SK-N-SH (cell line): Measurements from ENCODE around the gene COL20A1. TPM values are rescaled to one million over a fixed set of nuclear protein-coding genes. Genes with fewer than 3 reads are reported as not detected.

ENCODE experiments used
- CTCF ChIA-PET: fragments of 300-600, 350-600 bp; formaldehyde crosslinking; extraction: SDS; loops from one replicate; lab custom pipeline; 2021; lab: Yijun Ruan, JAX
- POLR2A ChIA-PET: fragments of 350-600 bp; sonication (Branson Sonifier 250); formaldehyde crosslinking; extraction: SDS; loops from one replicate; lab custom pipeline; 2020; ENCODE audit warnings: antibody characterized with exemption, inconsistent platforms; lab: Yijun Ruan, JAX
- DNase-seq: peaks from one replicate; pipeline ENCODE4 v3.0.0; 2012
- H2AFZ ChIP-seq: fragments of 200-600 bp; sonication (generic); 2 replicates; pipeline ENCODE4 v1.8.1; 2016; ENCODE audit warnings: antibody characterized with exemption, mild to moderate bottlenecking, low read depth
- H3F3A ChIP-seq: fragments of 200-600 bp; sonication (generic); replicated peaks from 2 replicates; pipeline ENCODE3; 2016; ENCODE audit warnings: antibody characterized with exemption, mild to moderate bottlenecking; ENCODE audit not compliant: insufficient read depth
- H3K27ac ChIP-seq, 2 experiments: fragments of 200-500 bp in 1 of 2; fragments of 200-600 bp in 1 of 2; sonication (Bioruptor generic) in 1 of 2; sonication (generic), shearing (Covaris generic) in 1 of 2; 2 replicates each; pipeline versions ENCODE4 v1.5.1 to v1.6.1; 2014 to 2016; ENCODE audit warnings: low read depth in 2 of 2, inconsistent platforms in 1 of 2, low read length in 1 of 2, mild to moderate bottlenecking in 1 of 2, mixed read lengths in 1 of 2
- H3K27me3 ChIP-seq: fragments of 200-600 bp; sonication (generic), shearing (Covaris generic); 2 replicates; pipeline ENCODE4 v1.6.1; 2016; ENCODE audit warnings: mixed run types; ENCODE audit not compliant: insufficient read depth
- H3K36me3 ChIP-seq, 2 experiments: fragments of 200-500 bp in 1 of 2; fragments of 200-600 bp in 1 of 2; sonication (Bioruptor generic) in 1 of 2; sonication (generic) in 1 of 2; replicated peaks in 1 of 2; 2 replicates each; pipeline versions ENCODE3 to v1.5.1; 2014 to 2016; ENCODE audit warnings: low read length in 1 of 2, mild to moderate bottlenecking in 1 of 2; ENCODE audit not compliant: insufficient read depth in 2 of 2, control insufficient read depth in 1 of 2
- H3K4me1 ChIP-seq, 2 experiments: fragments of 200-500 bp in 1 of 2; fragments of 200-600 bp in 1 of 2; sonication (Bioruptor generic) in 1 of 2; sonication (generic), shearing (Covaris generic) in 1 of 2; 2 replicates each; pipeline versions ENCODE4 v1.5.1 to v1.6.1; 2014 to 2016; ENCODE audit warnings: low read depth in 1 of 2, low read length in 1 of 2, mixed run types in 1 of 2; ENCODE audit not compliant: insufficient read depth in 2 of 2, control insufficient read depth in 1 of 2
- H3K4me2 ChIP-seq: fragments of 200-600 bp; sonication (generic), shearing (Covaris generic); 2 replicates; pipeline ENCODE4 v1.6.1; 2017; ENCODE audit warnings: mixed run types
- H3K4me3 ChIP-seq, 2 experiments: fragments of 200-500 bp in 1 of 2; fragments of 200-600 bp in 1 of 2; sonication (Bioruptor generic) in 1 of 2; sonication (generic), shearing (Covaris generic) in 1 of 2; 2 replicates each; pipeline versions ENCODE4 v1.5.1 to v1.8.1; 2014 to 2016; ENCODE audit warnings: low read depth in 2 of 2, inconsistent platforms in 1 of 2, low read length in 1 of 2, mild to moderate bottlenecking in 1 of 2, mixed read lengths in 1 of 2, moderate library complexity in 1 of 2
- H3K79me2 ChIP-seq: fragments of 200-600 bp; sonication (generic); 2 replicates; pipeline ENCODE4 v1.8.1; 2017; ENCODE audit warnings: mild to moderate bottlenecking; ENCODE audit not compliant: insufficient read depth
- H3K9ac ChIP-seq: fragments of 200-600 bp; sonication (generic); 2 replicates; pipeline ENCODE4 v1.6.1; 2017; ENCODE audit warnings: mixed run types
- H3K9me2 ChIP-seq: fragments of 200-600 bp; sonication (generic); 2 replicates; pipeline ENCODE4 v1.6.1; 2017; ENCODE audit warnings: mixed run types
- H3K9me3 ChIP-seq: fragments of 200-600 bp; sonication (generic); 2 replicates; pipeline ENCODE4 v1.6.1; 2017; ENCODE audit warnings: mixed run types, mild to moderate bottlenecking, moderate library complexity
- H4K20me1 ChIP-seq: fragments of 200-600 bp; sonication (generic); 2 replicates; pipeline ENCODE4 v1.6.1; 2017; ENCODE audit warnings: mild to moderate bottlenecking, mixed run types; ENCODE audit not compliant: insufficient read depth
- CHD2 ChIP-seq: fragments of 150-350 bp; IDR thresholded peaks from 2 replicates; pipeline ENCODE4 v1.6.1; 2018; ENCODE audit warnings: low read length; ENCODE audit not compliant: partially characterized antibody
- EZH2phosphoT487 ChIP-seq: fragments of 200-600 bp; sonication (generic); IDR thresholded peaks from 2 replicates; pipeline ENCODE4 v1.6.1; 2017; ENCODE audit warnings: low read depth, mixed run types, mild to moderate bottlenecking, antibody characterized with exemption, moderate library complexity, borderline replicate concordance
- FOXJ3 ChIP-seq: sonication (generic); formaldehyde crosslinking; IDR thresholded peaks from 2 replicates; pipeline ENCODE4 v1.5.1; 2020; ENCODE audit warnings: mild to moderate bottlenecking, missing genetic modification reagents
- FOXM1 ChIP-seq: IDR thresholded peaks from 2 replicates; pipeline ENCODE4 v1.4.0; 2012; ENCODE audit warnings: low read depth, mild to moderate bottlenecking
- GATA2 ChIP-seq: sonication (generic); formaldehyde crosslinking; IDR thresholded peaks from 2 replicates; pipeline ENCODE4 v1.5.0; 2020; ENCODE audit warnings: mild to moderate bottlenecking, missing genetic modification reagents
- MAX ChIP-seq: IDR thresholded peaks from 2 replicates; pipeline ENCODE4 v1.4.0; 2012; ENCODE audit warnings: low read depth
- MXI1 ChIP-seq: IDR thresholded peaks from 2 replicates; pipeline ENCODE4 v1.6.1; 2012; ENCODE audit warnings: mild to moderate bottlenecking, low read depth, low read length, improper control_type of control experiment
- NFIC ChIP-seq: IDR thresholded peaks from 2 replicates; pipeline ENCODE4 v1.4.0; 2012; ENCODE audit warnings: borderline replicate concordance
- NRF1 ChIP-seq: IDR thresholded peaks from 2 replicates; pipeline ENCODE4 v1.6.1; 2012; ENCODE audit warnings: low read depth, mild to moderate bottlenecking, low read length
- SIN3A ChIP-seq: IDR thresholded peaks from 2 replicates; pipeline ENCODE4 v1.6.1; 2012; ENCODE audit warnings: low read depth, mild to moderate bottlenecking, low read length, moderate library complexity, borderline replicate concordance
- SMC3 ChIP-seq: IDR thresholded peaks from 2 replicates; pipeline ENCODE4 v1.6.1; 2012; ENCODE audit warnings: low read depth, low read length, improper control_type of control experiment
- TAF1 ChIP-seq: IDR thresholded peaks from 2 replicates; pipeline ENCODE4 v1.6.1; 2012; ENCODE audit warnings: low read depth, mild to moderate bottlenecking, low read length, moderate library complexity, borderline replicate concordance
- TEAD4 ChIP-seq: IDR thresholded peaks from 2 replicates; pipeline ENCODE4 v1.4.0; 2012; ENCODE audit warnings: mild to moderate bottlenecking, borderline replicate concordance; ENCODE audit not compliant: insufficient read depth
- WGBS: methylation state at CpG from one replicate; pipeline ENCODE4 v1.1.6; 2017; ENCODE audit warnings: low lambda C conversion rate; 5-methylcytosine and 5-hydroxymethylcytosine counted together
- polyA plus RNA-seq, 3 experiments: library from polyadenylated mRNA; depleted of rRNA; stranded (reverse); fragments of >200 nt; gene quantifications; 2 replicates each; pipeline ENCODE4 v1.2.3, GENCODE V29; 2012
- TF ChIP-seq, protein P1 (sequence below): fragments of 200-600 bp; sonication (generic); IDR thresholded peaks from 2 replicates; pipeline ENCODE4 v1.6.1; 2017; ENCODE audit warnings: antibody characterized with exemption, mild to moderate bottlenecking, moderate library complexity

Gene COL20A1
- polyA plus RNA-seq, 1 of the 3 experiments (the other 2 are of a cell fraction): not detected

- TF ChIP-seq FOXJ3 (CRISPR knock-in tag) (no peak), GATA2 (CRISPR knock-in tag) (no peak), NFIC (no peak), MAX (no peak), TAF1 (no peak), MXI1 (no peak), EZH2phosphoT487 (no peak), CHD2 (no peak), SMC3 (no peak), FOXM1 (no peak), SIN3A (no peak), TEAD4 (no peak)
- TF ChIP-seq, all 33 proteins: peak for 0
Observed at GRCh38 chr20:63280371-63280770, 12.6 kb upstream of the COL20A1 start (continued).

DNA sequence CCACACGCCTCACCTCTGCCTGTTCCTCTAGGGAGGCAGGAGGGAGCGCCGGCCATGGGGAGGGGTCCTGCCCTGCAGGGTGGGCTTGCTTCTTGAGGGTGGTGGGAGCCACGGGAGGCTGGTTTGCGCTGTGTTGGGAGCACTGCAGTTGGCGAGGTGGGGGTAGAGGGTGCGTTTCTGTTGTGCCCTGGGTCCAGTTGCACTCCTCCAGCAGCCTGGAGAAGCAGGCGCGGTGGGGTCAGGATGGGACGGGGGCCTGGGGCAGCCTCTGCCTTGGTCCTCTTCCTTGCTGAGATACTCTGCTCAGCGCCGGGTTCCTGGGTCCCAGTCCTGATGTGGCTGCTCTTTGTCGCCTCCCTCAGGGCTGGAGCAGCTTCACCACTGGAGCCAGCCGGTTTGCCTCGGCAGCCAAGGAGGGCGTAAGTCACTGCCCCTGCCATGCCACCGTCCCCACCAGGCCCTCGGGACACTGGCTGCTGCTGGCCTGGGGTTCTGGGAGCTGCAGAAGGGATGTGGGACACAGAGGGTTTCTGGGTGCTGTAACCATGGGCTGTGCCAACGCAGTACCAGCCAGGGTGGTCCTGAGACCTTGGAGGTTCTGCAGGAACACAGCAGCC is 11.9 kb upstream of the COL20A1 start:
- no peaks in the 10 kb centered on the region for H3K4me1 ChIP-seq
- H3K79me2 ChIP-seq: peaks cover 27% of the 10 kb centered on the region
- H3K9me3 ChIP-seq: no peaks in the 10 kb centered on the region
- H3F3A ChIP-seq: no peaks in the 10 kb centered on the region
- peaks cover 26% of the 10 kb centered on the region for H4K20me1 ChIP-seq
- H3K36me3 ChIP-seq: peaks cover 19 to 93% of the 10 kb centered on the region in 2 experiments
- WGBS: 84% methylated on average over 14 of the region's 19 CpGs
- H3K4me2 ChIP-seq: no peak overlapping the region
- no peak overlapping the region for H3K27ac ChIP-seq
- H3K9ac ChIP-seq: no peak overlapping the region
- POLR2A ChIA-PET: interaction anchor here (1.3 kb wide), 1 partner anchor 8 kb away, joined by 4 read pairs; the partner anchor contains the start of gene ARFGAP1
- peak; percentile 61 for DNase-seq
- no peak overlapping the region for H2AFZ ChIP-seq
- no peak overlapping the region; a peak in 1 of 4 replicates for H3K4me3 ChIP-seq
- H3K9me2 ChIP-seq: no peaks in the 10 kb centered on the region
- TF ChIP-seq SMC3: no peak
- TF ChIP-seq, protein P1, sequence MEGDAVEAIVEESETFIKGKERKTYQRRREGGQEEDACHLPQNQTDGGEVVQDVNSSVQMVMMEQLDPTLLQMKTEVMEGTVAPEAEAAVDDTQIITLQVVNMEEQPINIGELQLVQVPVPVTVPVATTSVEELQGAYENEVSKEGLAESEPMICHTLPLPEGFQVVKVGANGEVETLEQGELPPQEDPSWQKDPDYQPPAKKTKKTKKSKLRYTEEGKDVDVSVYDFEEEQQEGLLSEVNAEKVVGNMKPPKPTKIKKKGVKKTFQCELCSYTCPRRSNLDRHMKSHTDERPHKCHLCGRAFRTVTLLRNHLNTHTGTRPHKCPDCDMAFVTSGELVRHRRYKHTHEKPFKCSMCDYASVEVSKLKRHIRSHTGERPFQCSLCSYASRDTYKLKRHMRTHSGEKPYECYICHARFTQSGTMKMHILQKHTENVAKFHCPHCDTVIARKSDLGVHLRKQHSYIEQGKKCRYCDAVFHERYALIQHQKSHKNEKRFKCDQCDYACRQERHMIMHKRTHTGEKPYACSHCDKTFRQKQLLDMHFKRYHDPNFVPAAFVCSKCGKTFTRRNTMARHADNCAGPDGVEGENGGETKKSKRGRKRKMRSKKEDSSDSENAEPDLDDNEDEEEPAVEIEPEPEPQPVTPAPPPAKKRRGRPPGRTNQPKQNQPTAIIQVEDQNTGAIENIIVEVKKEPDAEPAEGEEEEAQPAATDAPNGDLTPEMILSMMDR: peak; percentile 33
- TF ChIP-seq NRF1: no peak
- no peaks in the 10 kb centered on the region for H3K27me3 ChIP-seq
- CTCF ChIA-PET: interaction anchor here (0.9 to 3.4 kb wide), 9 partner anchors 8 to 100 kb away, joined by 3 to 14 read pairs (median 4); partner anchors contain the start of gene ARFGAP1
